GM18505 (cell line): ENCODE data around the gene PPARA.
"Not testable (repeated sequence)": the region's sequence is repeated elsewhere in the genome, so short reads cannot be mapped to it uniquely, and the experiment has no call there.

Source experiments
- ATAC-seq: cut with Tn5 transposase; IDR thresholded peaks from one replicate; pipeline ENCODE4 v1.9.1; 2021; ENCODE audit not compliant: unreplicated experiment
- POLR2A ChIP-seq: IDR thresholded peaks from 4 replicates; pipeline ENCODE4 v1.6.1; 2011; ENCODE audit warnings: borderline replicate concordance; ENCODE audit not compliant: insufficient read depth, insufficient read length; ENCODE audit errors: extremely low read depth

The PPARA gene

GRCh38 chr22:46138058-46138797 is 12.1 kb upstream of the PPARA start:
- TF ChIP-seq POLR2A, result no peak
- ATAC-seq, result no peak

GRCh38 chr22:46139417-46139816 is 10.9 kb upstream of the PPARA start:
- ATAC-seq, result not testable (repeated sequence)

GRCh38 chr22:46139895-46140350 is 10.4 kb upstream of the PPARA start:
- no peak for TF ChIP-seq POLR2A
- no peak for ATAC-seq

DNA sequence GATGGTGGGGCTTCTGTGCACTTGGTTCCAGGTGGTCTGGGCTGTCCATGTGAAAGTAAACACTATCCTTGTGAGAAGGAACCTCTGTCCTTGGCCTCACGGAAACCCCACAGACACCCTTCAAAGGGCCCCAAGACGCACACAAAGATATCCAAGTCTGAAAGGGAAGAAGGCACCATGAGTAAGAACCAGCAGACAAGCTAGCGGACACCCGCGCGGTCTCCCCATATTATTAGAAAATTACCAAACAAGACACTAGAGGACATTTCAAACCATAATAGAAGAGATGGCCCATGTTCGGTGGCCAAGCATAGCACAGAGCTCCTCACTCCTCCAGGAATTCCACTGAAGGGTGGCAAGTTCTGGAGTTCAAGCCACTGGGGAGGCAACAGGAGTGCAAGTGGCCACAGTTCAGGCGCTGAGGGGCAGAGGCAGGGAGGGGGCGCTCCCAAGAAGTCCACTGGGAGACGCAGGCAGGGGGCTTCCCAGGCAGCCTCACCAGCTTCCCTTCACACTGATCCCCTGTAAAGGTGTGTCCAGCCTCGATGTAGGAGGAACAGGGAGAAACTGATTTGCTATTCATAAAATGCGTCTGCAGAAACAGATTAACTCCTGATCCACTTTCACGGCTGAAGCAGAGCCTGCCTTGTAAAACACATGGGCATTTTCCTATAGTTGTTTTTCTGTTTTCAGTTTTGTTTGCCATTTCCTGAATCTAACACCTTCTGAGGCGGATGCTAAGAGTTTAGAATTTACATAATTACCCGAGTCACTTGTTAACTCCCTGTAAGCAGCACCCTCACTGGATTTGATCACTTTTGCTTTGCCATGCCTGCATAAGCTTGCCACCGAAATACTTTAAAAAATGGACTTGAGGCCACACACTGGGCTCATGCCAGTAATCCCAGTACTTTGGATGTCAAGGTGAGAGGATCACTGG is 9.1 kb upstream of the PPARA start:
- TF ChIP-seq POLR2A, result no peak
- ATAC-seq, result no peak

DNA sequence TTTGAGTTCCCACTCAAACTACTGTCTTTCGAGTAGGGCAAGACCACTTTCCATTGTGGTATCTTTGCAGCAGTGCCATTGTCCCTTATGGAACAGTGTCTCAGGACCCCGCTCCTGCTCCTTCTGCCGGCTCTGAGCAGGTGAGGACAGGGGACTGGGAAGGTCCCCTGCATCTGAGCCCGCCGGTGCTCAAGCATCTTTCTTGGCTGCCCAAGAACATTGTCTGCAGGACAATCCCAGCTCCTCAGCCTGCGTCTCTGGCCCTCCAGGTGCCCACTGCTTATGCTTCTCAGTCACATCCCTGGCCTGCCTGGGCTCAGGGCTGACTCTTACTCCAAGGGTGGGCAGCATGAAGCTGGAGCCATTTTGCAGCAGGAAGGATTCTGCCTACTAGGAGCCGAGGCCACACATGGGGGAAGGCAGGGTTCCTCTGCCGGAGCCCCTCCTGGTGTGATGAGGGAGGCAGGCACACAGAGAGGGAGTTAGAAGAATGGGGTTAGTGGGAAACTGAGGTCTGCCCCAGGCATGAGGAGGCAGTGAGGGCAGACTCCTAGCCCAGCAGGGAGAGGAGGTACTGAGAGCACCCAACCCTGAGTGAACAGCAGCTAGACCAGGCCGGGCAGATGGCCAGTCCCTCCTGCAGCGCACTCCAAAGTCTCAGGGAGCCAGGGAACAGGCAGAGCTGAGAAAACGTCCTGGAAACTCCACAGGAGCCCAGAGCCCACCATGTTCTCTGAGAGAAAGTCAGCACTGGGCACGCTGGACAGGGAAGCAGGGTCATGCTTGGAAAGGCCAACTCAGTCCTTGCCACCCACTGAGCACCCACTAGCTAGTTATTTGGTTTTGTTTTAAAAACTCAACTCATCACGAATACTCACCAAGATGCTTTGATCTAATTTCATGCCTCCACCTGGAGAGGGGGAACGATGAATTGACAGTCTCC is 7.5 kb upstream of the PPARA start:
- ATAC-seq, result no peak
- TF ChIP-seq POLR2A, result no peak

DNA sequence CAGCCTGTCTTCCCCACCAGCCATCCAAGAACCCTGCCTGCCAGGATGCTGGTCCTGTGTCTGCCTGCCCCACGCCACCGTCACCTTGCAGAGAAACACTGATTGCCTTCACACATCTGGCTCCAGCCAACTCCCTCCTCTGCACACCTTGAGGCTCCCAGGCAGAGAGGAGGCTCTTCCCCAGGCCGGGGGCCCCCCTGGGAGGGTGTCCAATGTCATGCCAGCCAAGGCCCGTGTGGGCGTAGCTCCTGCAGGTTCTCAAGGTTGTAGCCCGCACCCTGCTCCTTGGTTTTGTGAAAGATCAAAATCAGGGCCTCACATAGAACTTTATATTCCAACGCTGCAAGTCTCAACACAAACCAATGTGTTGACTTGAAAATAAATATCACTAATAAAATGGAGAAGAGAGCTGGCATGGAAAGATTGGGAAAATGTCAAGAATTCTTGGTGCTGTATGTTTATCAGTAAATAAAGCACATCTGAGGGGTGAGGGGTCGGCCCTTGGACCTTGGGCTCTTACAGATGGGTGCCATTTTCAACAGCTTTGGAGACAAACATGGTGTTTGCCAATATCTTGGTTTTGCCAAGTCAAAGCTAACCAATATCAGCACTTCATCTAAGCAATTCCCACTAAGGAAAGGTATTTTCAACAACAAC is 6.7 kb upstream of the PPARA start:
- TF ChIP-seq POLR2A, result no peak
- ATAC-seq, result no peak

DNA sequence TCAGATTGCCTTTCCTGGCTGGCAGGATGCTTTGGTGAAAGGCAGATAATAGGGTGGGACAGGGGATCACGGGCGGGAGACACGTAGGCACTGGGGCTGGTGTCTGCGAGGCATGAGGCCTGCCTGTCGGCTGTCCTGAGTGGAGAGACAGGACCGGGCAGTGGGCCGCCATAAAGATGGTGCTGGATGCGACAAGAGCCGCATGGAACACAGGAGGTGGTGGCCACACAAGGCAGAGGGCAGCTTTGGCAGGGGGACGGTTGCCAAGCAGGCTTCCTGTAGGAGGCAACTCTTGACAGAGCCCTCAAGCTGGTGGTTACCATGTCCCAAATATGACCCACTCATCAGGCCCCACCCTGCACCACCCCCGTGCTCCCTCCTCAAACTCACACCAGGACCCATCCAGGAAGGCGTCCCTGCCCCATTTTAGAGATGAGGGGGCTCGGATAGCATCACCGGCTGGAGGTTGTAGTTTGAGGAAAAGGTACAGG is 4.9 kb upstream of the PPARA start:
- no peak for TF ChIP-seq POLR2A
- no peak for ATAC-seq

- no peak for TF ChIP-seq POLR2A
- no peak for ATAC-seq
Observed at GRCh38 chr22:46145896-46146295, 4.4 kb upstream of the PPARA start.

DNA sequence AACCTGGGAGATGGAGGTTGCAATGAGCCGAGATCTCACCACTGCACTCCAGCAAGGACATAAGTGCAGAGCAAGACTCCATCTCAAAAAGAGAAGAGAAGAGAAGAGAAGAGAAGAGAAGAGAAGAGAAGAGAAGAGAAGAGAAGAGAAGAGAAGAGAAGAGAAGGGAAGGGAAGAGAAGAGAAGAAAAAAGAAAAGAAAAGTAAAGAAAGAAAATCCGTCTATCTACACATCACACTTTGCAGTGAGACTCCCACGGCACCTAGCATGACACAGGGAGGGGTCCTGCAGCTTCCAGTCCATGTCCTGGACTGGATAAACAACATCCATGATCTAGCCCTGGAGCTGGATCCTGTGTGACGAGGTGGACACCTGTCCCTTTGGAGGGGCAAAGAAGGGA is 4.0 kb upstream of the PPARA start:
- no peak for ATAC-seq
- no peak for TF ChIP-seq POLR2A

GRCh38 chr22:46147061-46147460 is 3.3 kb upstream of the PPARA start:
- TF ChIP-seq POLR2A, result no peak
- ATAC-seq, result no peak

- ATAC-seq, result no peak
- no peak for TF ChIP-seq POLR2A
Observed at GRCh38 chr22:46147471-46148267, 2.7 kb upstream of the PPARA start.

GRCh38 chr22:46148336-46148735 is 2.0 kb upstream of the PPARA start:
- no peak for ATAC-seq
- no peak for TF ChIP-seq POLR2A
